Trophoblast cell (in vitro differentiated cells and primary cell): Measurements from ENCODE around the gene CTNNA3.

Experiments
- DNase-seq, 2 donors: peaks; one replicate each; pipeline ENCODE4 v3.0.0-alpha.2; 2016
- H2AFZ ChIP-seq: 2 replicates; pipeline ENCODE4 v1.6.1; 2013; ENCODE audit warnings: low read length, moderate library complexity, mild to moderate bottlenecking; ENCODE audit not compliant: insufficient read depth, poor library complexity
- H2AK5ac ChIP-seq: 2 replicates; pipeline ENCODE4 v1.6.1; 2013; ENCODE audit warnings: mild to moderate bottlenecking, low read length
- H2BK120ac ChIP-seq: 2 replicates; pipeline ENCODE4 v1.6.1; 2013; ENCODE audit warnings: low read length, mild to moderate bottlenecking, moderate library complexity; ENCODE audit not compliant: insufficient read depth, poor library complexity
- H2BK12ac ChIP-seq: 2 replicates; pipeline ENCODE4 v1.6.1; 2013; ENCODE audit warnings: mild to moderate bottlenecking, low read length, moderate library complexity
- H2BK5ac ChIP-seq: 2 replicates; pipeline ENCODE4 v1.6.1; 2013; ENCODE audit warnings: low read length, low read depth, moderate library complexity, mild to moderate bottlenecking; ENCODE audit not compliant: poor library complexity
- H3K14ac ChIP-seq: 2 replicates; pipeline ENCODE4 v1.6.1; 2013; ENCODE audit warnings: mild to moderate bottlenecking, low read length
- H3K18ac ChIP-seq: 2 replicates; pipeline ENCODE4 v1.6.1; 2013; ENCODE audit warnings: mild to moderate bottlenecking, low read length
- H3K23ac ChIP-seq: 2 replicates; pipeline ENCODE4 v1.6.1; 2013; ENCODE audit warnings: low read length
- H3K27ac ChIP-seq: 2 replicates; pipeline ENCODE4 v1.5.1; 2013; ENCODE audit warnings: low read depth, mild to moderate bottlenecking, inconsistent platforms, low read length, moderate library complexity
- H3K27me3 ChIP-seq: 2 replicates; pipeline ENCODE4 v1.6.1; 2013; ENCODE audit warnings: inconsistent platforms, mild to moderate bottlenecking, low read length, moderate library complexity; ENCODE audit not compliant: insufficient read depth
- H3K36me3 ChIP-seq, 2 experiments: 1 replicate in 1 of 2; 2 replicates in 1 of 2; pipeline ENCODE4 v1.6.1; 2013; ENCODE audit warnings: low read length in 2 of 2, mild to moderate bottlenecking in 2 of 2, moderate library complexity in 1 of 2; ENCODE audit not compliant: insufficient read depth in 2 of 2, control insufficient read depth in 1 of 2
- H3K4ac ChIP-seq: 2 replicates; pipeline ENCODE4 v1.6.1; 2013; ENCODE audit warnings: low read depth, mild to moderate bottlenecking, low read length, moderate library complexity
- H3K4me1 ChIP-seq, 2 experiments: 1 replicate in 1 of 2; 2 replicates in 1 of 2; pipeline ENCODE4 v1.6.1; 2013; ENCODE audit warnings: low read length in 2 of 2, mild to moderate bottlenecking in 2 of 2, moderate library complexity in 1 of 2; ENCODE audit not compliant: insufficient read depth in 2 of 2, control insufficient read depth in 1 of 2
- H3K4me2 ChIP-seq: 2 replicates; pipeline ENCODE4 v1.6.1; 2013; ENCODE audit warnings: inconsistent platforms, mild to moderate bottlenecking, low read length, moderate library complexity
- H3K4me3 ChIP-seq: 2 replicates; pipeline ENCODE4 v1.5.1; 2013; ENCODE audit warnings: mild to moderate bottlenecking, low read depth, low read length, inconsistent platforms
- H3K79me1 ChIP-seq: one replicate; pipeline ENCODE4 v1.6.1; 2013; ENCODE audit warnings: low read length
- H3K79me2 ChIP-seq: 2 replicates; pipeline ENCODE4 v1.6.1; 2013; ENCODE audit warnings: low read length, mild to moderate bottlenecking; ENCODE audit not compliant: control insufficient read depth, insufficient read depth, poor library complexity
- H3K9ac ChIP-seq: 2 replicates; pipeline ENCODE4 v1.6.1; 2013; ENCODE audit warnings: mild to moderate bottlenecking, low read length
- H3K9me3 ChIP-seq: 2 replicates; pipeline ENCODE4 v1.6.1; 2013; ENCODE audit warnings: low read depth, mild to moderate bottlenecking, control low read depth, inconsistent platforms, low read length; ENCODE audit not compliant: insufficient read depth
- H4K12ac ChIP-seq: 2 replicates; pipeline ENCODE4 v1.6.1; 2013; ENCODE audit warnings: low read depth, mild to moderate bottlenecking, low read length, moderate library complexity
- H4K8ac ChIP-seq: 2 replicates; pipeline ENCODE4 v1.6.1; 2013; ENCODE audit warnings: low read depth, mild to moderate bottlenecking, low read length, moderate library complexity
- H4K91ac ChIP-seq: one replicate; pipeline ENCODE4 v1.6.1; 2013; ENCODE audit warnings: low read depth, mild to moderate bottlenecking, low read length, moderate library complexity
- WGBS: extraction: QIAGEN DNeasy Blood & Tissue Kit; methylation state at CpG from one replicate; pipeline ENCODE4 v1.1.7; 2013; ENCODE audit warnings: missing lambda C conversion rate; ENCODE audit not compliant: insufficient read length, insufficient coverage; ENCODE audit errors: extremely low coverage; 5-methylcytosine and 5-hydroxymethylcytosine counted together

Gene CTNNA3

DNA sequence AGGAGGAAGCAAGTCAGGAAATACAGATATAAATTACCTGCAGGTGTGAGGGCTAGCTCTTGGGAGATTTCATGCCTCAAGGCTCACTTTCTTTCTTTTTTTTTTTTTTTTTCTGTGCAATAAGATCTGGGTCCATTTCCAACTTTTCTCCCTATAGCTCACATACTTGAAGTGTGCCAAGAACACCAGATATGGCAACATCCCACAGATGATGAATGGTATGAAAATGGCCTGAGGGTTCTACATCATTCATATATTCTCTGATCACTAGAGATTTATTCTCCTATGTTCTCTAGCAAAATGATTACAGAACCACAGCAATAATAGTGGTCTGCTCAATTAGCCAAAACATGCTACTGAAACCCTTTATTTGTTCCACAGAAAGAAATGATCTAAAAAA, 653.0 kb downstream of the CTNNA3 start:
- Histone ChIP-seq H3K9ac (no peak overlapping the region), H3K18ac (no peak overlapping the region), H3K79me1 (no peaks in the 10 kb centered on the region), H2AFZ (no peak overlapping the region), H3K4me3 (no peak overlapping the region), H4K91ac (no peak overlapping the region), H2BK120ac (no peak overlapping the region), H3K27ac (no peak overlapping the region), H3K4me1 (no peaks in the 10 kb centered on the region), H2AK5ac (no peak overlapping the region), H3K4me2 (no peak overlapping the region), H3K9me3 (no peaks in the 10 kb centered on the region), H4K12ac (no peak overlapping the region), H3K79me2 (no peaks in the 10 kb centered on the region), H3K27me3 (no peaks in the 10 kb centered on the region), H3K4ac (no peak overlapping the region), H3K14ac (no peak overlapping the region), H2BK12ac (no peak overlapping the region), H2BK5ac (no peak overlapping the region), H4K8ac (no peak overlapping the region), H3K23ac (no peak overlapping the region), H3K36me3 (no peaks in the 10 kb centered on the region)
- DNase-seq: no peak

DNA sequence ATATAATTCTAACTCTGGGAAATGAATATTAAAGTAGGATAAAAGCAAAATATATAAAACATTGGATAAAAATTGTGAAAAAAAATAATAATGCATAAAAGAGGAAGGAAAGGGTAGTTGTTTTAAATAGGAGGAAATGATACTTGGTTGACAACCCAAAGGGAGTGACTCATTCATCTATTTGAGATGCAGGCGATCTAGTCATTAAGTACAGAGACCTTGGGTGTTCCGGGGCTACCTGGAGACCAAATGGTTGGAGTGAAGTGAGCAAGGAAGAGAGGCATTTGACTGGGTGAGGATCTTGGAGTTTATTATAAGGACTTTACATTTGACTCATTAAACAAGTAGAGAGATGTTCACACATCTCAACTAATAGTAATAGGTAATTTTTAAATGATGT, 659.2 kb downstream of the CTNNA3 start:
- no peak overlapping the region for H3K18ac ChIP-seq
- no CpG with 5 or more reads among the region's 2 CpGs for WGBS

DNA sequence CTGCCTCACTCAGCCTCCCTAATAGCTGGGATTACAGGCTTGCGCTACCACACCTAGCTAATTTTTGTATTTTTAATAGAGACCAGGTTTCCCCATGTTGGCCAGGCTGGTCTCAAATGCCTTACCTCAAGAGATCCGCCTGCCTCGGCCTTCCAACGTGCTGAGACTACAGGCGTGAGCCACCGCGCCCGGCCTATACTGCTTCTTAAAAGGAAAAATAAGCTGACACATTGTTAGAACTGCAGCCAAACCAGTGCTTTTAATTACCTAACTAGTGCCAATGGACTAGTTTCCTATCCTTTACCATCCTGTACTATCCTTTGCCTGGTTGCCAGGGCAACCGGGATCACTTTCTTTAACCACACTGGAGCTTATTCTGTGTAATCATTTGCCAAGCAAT, 662.1 kb downstream of the CTNNA3 start:
- Histone ChIP-seq H3K4me3 (no peak overlapping the region), H3K9me3 (no peaks in the 10 kb centered on the region), H4K91ac (no peak overlapping the region), H3K79me1 (no peaks in the 10 kb centered on the region), H2AK5ac (no peak overlapping the region), H3K14ac (no peak overlapping the region), H3K36me3 (no peaks in the 10 kb centered on the region), H4K8ac (no peak overlapping the region), H2BK12ac (no peak overlapping the region), H3K4me2 (no peak overlapping the region), H2AFZ (no peak overlapping the region), H3K27me3 (no peaks in the 10 kb centered on the region), H2BK5ac (no peak overlapping the region), H3K18ac (no peak overlapping the region), H3K9ac (no peak overlapping the region), H3K79me2 (no peaks in the 10 kb centered on the region), H3K4ac (no peak overlapping the region), H2BK120ac (no peak overlapping the region), H3K27ac (no peak overlapping the region), H3K23ac (no peak overlapping the region), H4K12ac (no peak overlapping the region), H3K4me1 (no peaks in the 10 kb centered on the region)
- no CpG with 5 or more reads among the region's 9 CpGs for WGBS
- no peak for DNase-seq

More for the DNA sequence above, 659.2 kb downstream of the CTNNA3 start:
- H4K8ac ChIP-seq: no peak overlapping the region
- H3K4me1 ChIP-seq: no peaks in the 10 kb centered on the region
- no peaks in the 10 kb centered on the region for H3K79me1 ChIP-seq
- no peak overlapping the region for H3K23ac ChIP-seq
- no peak overlapping the region for H2AK5ac ChIP-seq
- no peak overlapping the region for H3K27ac ChIP-seq
- no peak overlapping the region for H2BK120ac ChIP-seq
- H3K4me2 ChIP-seq: no peak overlapping the region
- H3K36me3 ChIP-seq: no peaks in the 10 kb centered on the region
- no peak overlapping the region for H3K4me3 ChIP-seq
- no peak overlapping the region for H3K9ac ChIP-seq
- H3K4ac ChIP-seq: no peak overlapping the region
- H3K14ac ChIP-seq: no peak overlapping the region
- no peak overlapping the region for H2BK5ac ChIP-seq
- no peaks in the 10 kb centered on the region for H3K27me3 ChIP-seq
- no peak for DNase-seq
- no peak overlapping the region for H2AFZ ChIP-seq
- no peak overlapping the region for H2BK12ac ChIP-seq
- no peak overlapping the region for H4K91ac ChIP-seq
- no peaks in the 10 kb centered on the region for H3K79me2 ChIP-seq
- H4K12ac ChIP-seq: no peak overlapping the region
- no peaks in the 10 kb centered on the region for H3K9me3 ChIP-seq

DNA sequence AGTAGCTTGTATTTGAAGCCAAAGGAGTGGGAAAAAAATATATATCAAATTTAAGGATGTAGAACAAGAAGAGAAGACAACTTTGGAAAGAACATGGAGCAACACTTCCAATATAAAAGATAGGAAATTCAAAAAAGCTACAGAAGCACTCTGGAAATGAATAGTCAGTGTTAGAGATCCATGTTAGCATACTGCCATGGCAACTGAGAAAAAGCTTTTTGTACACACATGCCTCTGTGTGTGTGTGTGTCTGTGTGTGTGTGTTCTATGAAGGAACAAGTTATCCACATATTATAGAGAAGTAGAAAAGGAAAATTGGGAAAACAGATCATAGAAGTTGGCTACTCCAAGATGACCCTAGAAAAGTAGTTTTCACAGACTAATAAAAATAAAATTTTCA, 673.9 kb downstream of the CTNNA3 start:
- Histone ChIP-seq H2BK5ac (no peak overlapping the region), H3K36me3 (no peaks in the 10 kb centered on the region), H3K79me2 (no peaks in the 10 kb centered on the region)

DNA sequence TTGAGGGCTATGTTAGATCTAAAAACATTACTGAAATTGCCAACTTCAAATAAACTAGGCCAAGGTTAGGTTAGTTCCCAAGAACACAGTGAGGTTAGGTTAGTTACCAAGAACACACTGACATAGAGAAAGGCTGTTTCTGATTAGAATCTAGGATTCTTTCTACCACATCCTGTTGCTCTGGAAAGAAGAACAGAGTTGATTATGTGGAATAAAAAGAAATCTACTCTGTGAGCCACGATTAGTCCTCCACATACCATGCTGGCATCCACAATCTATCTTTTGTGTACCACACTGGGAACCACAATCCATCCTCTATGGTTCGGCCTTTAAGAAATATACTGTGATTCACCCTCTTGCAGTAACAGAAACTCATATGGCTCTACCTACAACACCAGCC, 678.8 kb downstream of the CTNNA3 start:
- Histone ChIP-seq H3K4me2 (no peak overlapping the region), H2BK5ac (no peak overlapping the region), H3K27ac (no peak overlapping the region), H3K4ac (no peak overlapping the region), H4K12ac (no peak overlapping the region), H2AFZ (no peak overlapping the region), H3K4me3 (no peak overlapping the region), H4K91ac (no peak overlapping the region), H4K8ac (no peak overlapping the region), H3K18ac (no peak overlapping the region), H3K36me3 (no peaks in the 10 kb centered on the region), H2BK12ac (no peak overlapping the region), H3K9ac (no peak overlapping the region), H2AK5ac (no peak overlapping the region), H3K23ac (no peak overlapping the region), H3K9me3 (no peaks in the 10 kb centered on the region), H3K79me2 (no peaks in the 10 kb centered on the region), H3K27me3 (no peaks in the 10 kb centered on the region), H3K79me1 (no peaks in the 10 kb centered on the region), H2BK120ac (no peak overlapping the region), H3K14ac (no peak overlapping the region), H3K4me1 (no peaks in the 10 kb centered on the region)
- WGBS: no CpG with 5 or more reads among the region's 2 CpGs
- no peak for DNase-seq

More for the DNA sequence above, 673.9 kb downstream of the CTNNA3 start:
- Histone ChIP-seq H3K14ac (no peak overlapping the region), H2BK12ac (no peak overlapping the region), H3K9me3 (no peaks in the 10 kb centered on the region), H2BK120ac (no peak overlapping the region), H3K9ac (no peak overlapping the region), H2AK5ac (no peak overlapping the region), H3K27ac (no peak overlapping the region), H3K4me3 (no peak overlapping the region), H3K79me1 (no peaks in the 10 kb centered on the region), H4K12ac (no peak overlapping the region), H3K23ac (no peak overlapping the region), H3K4me2 (no peak overlapping the region), H4K91ac (no peak overlapping the region), H2AFZ (no peak overlapping the region), H3K4ac (no peak overlapping the region), H3K4me1 (no peaks in the 10 kb centered on the region), H3K18ac (no peak overlapping the region), H4K8ac (no peak overlapping the region), H3K27me3 (no peaks in the 10 kb centered on the region)
- no peak for DNase-seq
